Loucy (cell line): ENCODE data around the gene RLF.

Source experiments
- H2AFZ ChIP-seq: fragments of 200-600 bp; sonication (generic); 2 replicates; pipeline ENCODE4 v1.6.0; 2016; ENCODE audit warnings: antibody characterized with exemption, mild to moderate bottlenecking, low read length, moderate library complexity
- H3F3A ChIP-seq: fragments of 200-600 bp; 2 replicates; pipeline ENCODE4 v1.6.0; 2016; ENCODE audit warnings: antibody characterized with exemption, low read depth, mild to moderate bottlenecking
- H3K27me3 ChIP-seq: fragments of 200-600 bp; sonication (generic); 2 replicates; pipeline ENCODE4 v1.6.1; 2014; ENCODE audit warnings: low read length, mild to moderate bottlenecking; ENCODE audit not compliant: insufficient read depth, poor library complexity, severe bottlenecking
- H3K36me3 ChIP-seq: fragments of 200-600 bp; sonication (generic); 2 replicates; pipeline ENCODE4 v1.6.1; 2016; ENCODE audit warnings: low read length; ENCODE audit not compliant: insufficient read depth
- H3K4me1 ChIP-seq: fragments of 200-600 bp; sonication (generic); 2 replicates; pipeline ENCODE4 v1.5.1; 2014; ENCODE audit warnings: low read length, mild to moderate bottlenecking; ENCODE audit not compliant: insufficient read depth, poor library complexity, severe bottlenecking
- H3K4me2 ChIP-seq: fragments of 200-600 bp; sonication (generic); 2 replicates; pipeline ENCODE4 v1.6.0; 2014; ENCODE audit warnings: antibody characterized with exemption, low read length, low read depth, mild to moderate bottlenecking; ENCODE audit not compliant: poor library complexity, severe bottlenecking
- H3K4me3 ChIP-seq: fragments of 200-600 bp; sonication (generic); 2 replicates; pipeline ENCODE4 v1.5.1; 2014; ENCODE audit warnings: low read length, mild to moderate bottlenecking, mixed read lengths; ENCODE audit not compliant: poor library complexity, severe bottlenecking
- H3K79me2 ChIP-seq: fragments of 200-600 bp; sonication (generic); 2 replicates; pipeline ENCODE4 v1.6.1; 2014; ENCODE audit warnings: low read length; ENCODE audit not compliant: insufficient read depth
- H3K9ac ChIP-seq: fragments of 200-600 bp; sonication (generic); 2 replicates; pipeline ENCODE4 v1.6.0; 2014; ENCODE audit warnings: mild to moderate bottlenecking, low read depth, low read length, moderate library complexity; ENCODE audit not compliant: poor library complexity, severe bottlenecking
- H3K9me2 ChIP-seq: fragments of 200-600 bp; sonication (generic); replicated peaks from 2 replicates; pipeline ENCODE4 v1.6.1; 2016; ENCODE audit warnings: low read depth, low read length, mixed read lengths
- H3K9me3 ChIP-seq: fragments of 200-600 bp; sonication (generic); 2 replicates; pipeline ENCODE4 v1.6.1; 2014; ENCODE audit warnings: mild to moderate bottlenecking, antibody characterized with exemption, low read length, low read depth; ENCODE audit not compliant: insufficient read depth
- H4K20me1 ChIP-seq: fragments of 200-600 bp; sonication (generic); 2 replicates; pipeline ENCODE4 v1.6.0; 2014; ENCODE audit warnings: antibody characterized with exemption, low read length, mild to moderate bottlenecking; ENCODE audit not compliant: insufficient read depth, poor library complexity, severe bottlenecking
- EZH2phosphoT487 ChIP-seq: fragments of 200-600 bp; IDR thresholded peaks from 2 replicates; pipeline ENCODE4 v1.6.1; 2018; ENCODE audit warnings: antibody characterized with exemption, mild to moderate bottlenecking, moderate library complexity, borderline replicate concordance
- TF ChIP-seq, protein P1 (sequence below): fragments of 200-600 bp; sonication (generic); conservative IDR thresholded peaks from 2 replicates; pipeline ENCODE4 v1.5.1; 2014; ENCODE audit warnings: mild to moderate bottlenecking, antibody characterized with exemption, low read length

Gene RLF, protein sequence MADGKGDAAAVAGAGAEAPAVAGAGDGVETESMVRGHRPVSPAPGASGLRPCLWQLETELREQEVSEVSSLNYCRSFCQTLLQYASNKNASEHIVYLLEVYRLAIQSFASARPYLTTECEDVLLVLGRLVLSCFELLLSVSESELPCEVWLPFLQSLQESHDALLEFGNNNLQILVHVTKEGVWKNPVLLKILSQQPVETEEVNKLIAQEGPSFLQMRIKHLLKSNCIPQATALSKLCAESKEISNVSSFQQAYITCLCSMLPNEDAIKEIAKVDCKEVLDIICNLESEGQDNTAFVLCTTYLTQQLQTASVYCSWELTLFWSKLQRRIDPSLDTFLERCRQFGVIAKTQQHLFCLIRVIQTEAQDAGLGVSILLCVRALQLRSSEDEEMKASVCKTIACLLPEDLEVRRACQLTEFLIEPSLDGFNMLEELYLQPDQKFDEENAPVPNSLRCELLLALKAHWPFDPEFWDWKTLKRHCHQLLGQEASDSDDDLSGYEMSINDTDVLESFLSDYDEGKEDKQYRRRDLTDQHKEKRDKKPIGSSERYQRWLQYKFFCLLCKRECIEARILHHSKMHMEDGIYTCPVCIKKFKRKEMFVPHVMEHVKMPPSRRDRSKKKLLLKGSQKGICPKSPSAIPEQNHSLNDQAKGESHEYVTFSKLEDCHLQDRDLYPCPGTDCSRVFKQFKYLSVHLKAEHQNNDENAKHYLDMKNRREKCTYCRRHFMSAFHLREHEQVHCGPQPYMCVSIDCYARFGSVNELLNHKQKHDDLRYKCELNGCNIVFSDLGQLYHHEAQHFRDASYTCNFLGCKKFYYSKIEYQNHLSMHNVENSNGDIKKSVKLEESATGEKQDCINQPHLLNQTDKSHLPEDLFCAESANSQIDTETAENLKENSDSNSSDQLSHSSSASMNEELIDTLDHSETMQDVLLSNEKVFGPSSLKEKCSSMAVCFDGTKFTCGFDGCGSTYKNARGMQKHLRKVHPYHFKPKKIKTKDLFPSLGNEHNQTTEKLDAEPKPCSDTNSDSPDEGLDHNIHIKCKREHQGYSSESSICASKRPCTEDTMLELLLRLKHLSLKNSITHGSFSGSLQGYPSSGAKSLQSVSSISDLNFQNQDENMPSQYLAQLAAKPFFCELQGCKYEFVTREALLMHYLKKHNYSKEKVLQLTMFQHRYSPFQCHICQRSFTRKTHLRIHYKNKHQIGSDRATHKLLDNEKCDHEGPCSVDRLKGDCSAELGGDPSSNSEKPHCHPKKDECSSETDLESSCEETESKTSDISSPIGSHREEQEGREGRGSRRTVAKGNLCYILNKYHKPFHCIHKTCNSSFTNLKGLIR (N-terminal part only)

DNA sequence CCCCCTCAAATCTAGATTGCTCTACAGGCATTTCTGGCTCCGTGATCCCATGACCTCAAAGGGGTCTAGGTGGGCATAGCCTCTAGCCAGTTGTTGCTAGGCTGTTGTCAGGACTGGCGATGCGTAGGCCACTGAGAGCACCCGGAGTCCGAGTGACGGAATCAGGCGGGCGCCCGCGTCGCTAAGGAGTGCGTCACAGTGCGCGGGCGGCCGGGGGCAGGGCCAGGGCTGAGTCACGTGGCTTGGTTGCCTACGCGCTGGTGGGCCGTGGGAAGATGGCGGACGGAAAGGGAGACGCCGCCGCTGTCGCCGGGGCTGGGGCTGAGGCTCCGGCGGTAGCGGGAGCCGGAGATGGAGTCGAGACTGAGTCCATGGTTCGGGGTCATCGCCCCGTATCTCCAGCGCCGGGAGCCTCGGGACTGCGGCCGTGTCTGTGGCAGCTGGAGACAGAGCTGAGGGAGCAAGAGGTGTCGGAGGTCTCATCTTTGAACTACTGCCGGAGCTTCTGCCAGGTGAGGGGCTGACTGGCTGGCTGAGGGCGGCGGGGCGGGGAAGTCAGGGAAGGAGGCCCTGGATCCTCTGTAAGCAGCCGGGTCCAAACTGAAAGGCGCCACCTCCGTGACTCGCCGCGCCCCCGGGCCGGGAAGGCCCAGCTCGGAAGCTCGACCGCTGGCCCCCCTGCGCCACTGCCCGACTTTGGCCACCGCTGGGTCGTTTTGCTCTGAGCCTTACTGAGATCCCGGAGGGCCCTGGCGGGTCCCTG is at the start of gene RLF:
Gene RLF (plus strand): TSS at position 263 of the 763 bp plus-strand sequence. CDS start 13 bp downstream, at position 276.
- Histone ChIP-seq H3K36me3 (no peaks in the 10 kb centered on the region), H3K4me3 (peak within 1 kb of the TSS; percentile 90), H3K9ac (peak within 1 kb of the TSS; percentile 85), H3K79me2 (peaks cover 52% of the 10 kb centered on the region), H3K9me2 (no peaks in the 10 kb centered on the region), H3K27me3 (no peaks in the 10 kb centered on the region), H2AFZ (peak within 1 kb of the TSS; percentile 95), H3K4me2 (peak within 1 kb of the TSS; percentile 95), H3K4me1 (peaks cover 27% of the 10 kb centered on the region), H3F3A (no peaks in the 10 kb centered on the region), H4K20me1 (peaks cover 50% of the 10 kb centered on the region), H3K9me3 (no peaks in the 10 kb centered on the region)
- TF ChIP-seq EZH2phosphoT487 = no peak
- TF ChIP-seq, protein P1, sequence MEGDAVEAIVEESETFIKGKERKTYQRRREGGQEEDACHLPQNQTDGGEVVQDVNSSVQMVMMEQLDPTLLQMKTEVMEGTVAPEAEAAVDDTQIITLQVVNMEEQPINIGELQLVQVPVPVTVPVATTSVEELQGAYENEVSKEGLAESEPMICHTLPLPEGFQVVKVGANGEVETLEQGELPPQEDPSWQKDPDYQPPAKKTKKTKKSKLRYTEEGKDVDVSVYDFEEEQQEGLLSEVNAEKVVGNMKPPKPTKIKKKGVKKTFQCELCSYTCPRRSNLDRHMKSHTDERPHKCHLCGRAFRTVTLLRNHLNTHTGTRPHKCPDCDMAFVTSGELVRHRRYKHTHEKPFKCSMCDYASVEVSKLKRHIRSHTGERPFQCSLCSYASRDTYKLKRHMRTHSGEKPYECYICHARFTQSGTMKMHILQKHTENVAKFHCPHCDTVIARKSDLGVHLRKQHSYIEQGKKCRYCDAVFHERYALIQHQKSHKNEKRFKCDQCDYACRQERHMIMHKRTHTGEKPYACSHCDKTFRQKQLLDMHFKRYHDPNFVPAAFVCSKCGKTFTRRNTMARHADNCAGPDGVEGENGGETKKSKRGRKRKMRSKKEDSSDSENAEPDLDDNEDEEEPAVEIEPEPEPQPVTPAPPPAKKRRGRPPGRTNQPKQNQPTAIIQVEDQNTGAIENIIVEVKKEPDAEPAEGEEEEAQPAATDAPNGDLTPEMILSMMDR = no peak

DNA sequence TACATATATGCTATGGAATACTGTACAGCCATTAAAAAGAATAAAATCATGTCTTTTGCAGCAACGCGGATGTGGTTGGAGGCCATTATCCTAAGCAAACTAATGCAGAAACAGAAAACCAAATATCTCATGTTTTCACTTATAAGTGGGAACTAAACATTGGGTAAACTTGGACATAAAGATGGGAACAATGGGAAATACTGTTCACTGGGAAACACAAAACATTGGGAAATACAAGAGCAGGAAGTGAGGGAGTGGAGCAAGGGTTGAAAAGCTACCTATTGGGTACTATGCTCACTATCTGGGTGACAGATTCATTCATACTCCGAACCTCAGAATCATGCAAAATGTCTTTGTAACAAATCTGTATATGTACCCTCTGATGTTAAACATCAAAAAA is 46.8 kb upstream of the RLF start:
- H4K20me1 ChIP-seq = no peaks in the 10 kb centered on the region

More for the DNA sequence above, 46.8 kb upstream of the RLF start:
- H2AFZ ChIP-seq = no peak overlapping the region
- H3K36me3 ChIP-seq = no peaks in the 10 kb centered on the region
- peaks cover 8% of the 10 kb centered on the region; the same call in 1 of the 2 replicates for H3K9me3 ChIP-seq
- TF ChIP-seq, protein P1 = no peak
- TF ChIP-seq EZH2phosphoT487 = no peak
- no peaks in the 10 kb centered on the region for H3K4me1 ChIP-seq
- peaks cover 3% of the 10 kb centered on the region for H3K27me3 ChIP-seq
- H3F3A ChIP-seq = no peaks in the 10 kb centered on the region
- no peak overlapping the region for H3K9ac ChIP-seq
- no peak overlapping the region for H3K4me2 ChIP-seq
- no peak overlapping the region for H3K4me3 ChIP-seq
- H3K9me2 ChIP-seq = no peaks in the 10 kb centered on the region
- no peaks in the 10 kb centered on the region for H3K79me2 ChIP-seq
